GM12801 (cell line): ENCODE results near the gene MACROD2.

Experiments
- TF ChIP-seq, protein P1 (sequence below): IDR thresholded peaks from one replicate; pipeline ENCODE4 v1.5.1; 2011; ENCODE audit warnings: control low read depth; ENCODE audit not compliant: insufficient read length; ENCODE audit errors: extremely low read depth

The MACROD2 gene

DNA sequence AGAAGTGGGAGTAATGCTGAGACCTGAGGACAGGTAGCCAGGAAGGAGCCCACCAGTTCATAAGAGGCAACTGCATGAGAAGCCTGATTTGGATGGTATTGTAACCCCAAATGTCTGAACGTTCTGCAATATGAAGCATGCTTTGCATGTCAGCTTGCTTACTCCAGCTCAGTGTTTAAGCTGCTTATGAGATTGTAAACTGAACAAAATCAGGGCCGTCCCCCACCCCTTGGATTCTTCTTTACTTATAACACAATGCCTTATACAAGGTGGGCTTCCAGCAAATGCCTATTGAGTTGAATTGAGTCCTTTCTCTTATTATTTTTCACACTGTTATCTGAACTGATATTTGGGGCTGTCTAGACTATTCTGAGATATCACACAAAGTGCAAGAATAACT, 1816.6 kb downstream of the MACROD2 start:
- TF ChIP-seq, protein P1, sequence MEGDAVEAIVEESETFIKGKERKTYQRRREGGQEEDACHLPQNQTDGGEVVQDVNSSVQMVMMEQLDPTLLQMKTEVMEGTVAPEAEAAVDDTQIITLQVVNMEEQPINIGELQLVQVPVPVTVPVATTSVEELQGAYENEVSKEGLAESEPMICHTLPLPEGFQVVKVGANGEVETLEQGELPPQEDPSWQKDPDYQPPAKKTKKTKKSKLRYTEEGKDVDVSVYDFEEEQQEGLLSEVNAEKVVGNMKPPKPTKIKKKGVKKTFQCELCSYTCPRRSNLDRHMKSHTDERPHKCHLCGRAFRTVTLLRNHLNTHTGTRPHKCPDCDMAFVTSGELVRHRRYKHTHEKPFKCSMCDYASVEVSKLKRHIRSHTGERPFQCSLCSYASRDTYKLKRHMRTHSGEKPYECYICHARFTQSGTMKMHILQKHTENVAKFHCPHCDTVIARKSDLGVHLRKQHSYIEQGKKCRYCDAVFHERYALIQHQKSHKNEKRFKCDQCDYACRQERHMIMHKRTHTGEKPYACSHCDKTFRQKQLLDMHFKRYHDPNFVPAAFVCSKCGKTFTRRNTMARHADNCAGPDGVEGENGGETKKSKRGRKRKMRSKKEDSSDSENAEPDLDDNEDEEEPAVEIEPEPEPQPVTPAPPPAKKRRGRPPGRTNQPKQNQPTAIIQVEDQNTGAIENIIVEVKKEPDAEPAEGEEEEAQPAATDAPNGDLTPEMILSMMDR, result no peak

DNA sequence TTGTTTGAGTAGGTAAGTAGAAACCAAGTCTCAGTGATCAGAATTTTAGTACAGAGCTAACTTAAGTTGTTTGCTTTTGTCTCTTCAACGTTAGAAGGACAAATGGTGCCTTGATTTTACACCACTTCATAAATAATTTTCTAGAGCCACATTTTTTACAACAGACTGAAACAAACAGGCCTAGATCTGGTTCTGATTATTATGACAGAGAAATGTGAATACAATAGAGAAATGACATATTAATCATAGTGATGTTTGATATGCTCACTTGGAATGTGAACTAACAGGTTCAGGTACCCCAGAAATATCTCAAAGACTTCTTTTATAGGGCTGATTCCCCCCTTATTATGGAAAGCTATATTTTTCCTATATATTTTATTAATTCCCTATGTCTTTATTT, 1817.4 kb downstream of the MACROD2 start:
- TF ChIP-seq, protein P1, result no peak

DNA sequence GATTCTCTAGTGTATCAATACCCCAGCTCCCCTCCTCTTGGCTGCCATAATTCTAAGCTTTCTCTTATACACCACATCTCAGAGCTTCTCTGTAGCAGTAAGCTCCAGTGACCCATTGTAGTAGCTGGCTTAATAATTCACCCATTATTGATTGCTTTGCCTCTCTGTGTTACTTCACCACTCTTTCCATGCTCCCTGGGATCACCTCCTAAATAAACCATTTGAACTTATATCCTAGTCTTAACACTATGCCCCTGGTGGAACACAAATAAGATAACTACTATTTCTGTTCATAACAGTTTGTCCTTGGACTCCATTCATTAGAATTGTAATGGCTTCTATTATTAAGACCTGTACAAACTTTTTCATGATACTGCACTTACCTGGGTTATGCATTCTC, 1819.0 kb downstream of the MACROD2 start:
- TF ChIP-seq, protein P1, result no peak

DNA sequence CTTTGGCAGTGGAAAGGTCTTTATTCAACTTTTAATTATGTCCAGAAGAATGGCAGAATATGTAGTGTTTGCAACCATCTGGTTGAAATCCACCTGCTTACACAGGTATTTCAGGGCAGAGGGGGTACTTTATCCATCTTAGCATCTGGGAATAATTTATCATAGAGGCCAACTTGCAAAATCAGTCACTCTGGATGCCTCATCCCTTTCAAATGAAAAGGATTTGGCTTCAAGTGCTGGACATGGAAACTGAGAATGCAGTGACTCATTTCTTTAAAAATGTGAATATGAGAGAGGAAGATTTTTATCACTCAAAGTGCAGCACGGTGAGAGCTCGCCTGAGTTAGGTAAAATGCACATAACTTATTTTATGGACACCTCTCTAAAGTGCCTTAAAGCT, 1819.6 kb downstream of the MACROD2 start:
- TF ChIP-seq, protein P1, result no peak

DNA sequence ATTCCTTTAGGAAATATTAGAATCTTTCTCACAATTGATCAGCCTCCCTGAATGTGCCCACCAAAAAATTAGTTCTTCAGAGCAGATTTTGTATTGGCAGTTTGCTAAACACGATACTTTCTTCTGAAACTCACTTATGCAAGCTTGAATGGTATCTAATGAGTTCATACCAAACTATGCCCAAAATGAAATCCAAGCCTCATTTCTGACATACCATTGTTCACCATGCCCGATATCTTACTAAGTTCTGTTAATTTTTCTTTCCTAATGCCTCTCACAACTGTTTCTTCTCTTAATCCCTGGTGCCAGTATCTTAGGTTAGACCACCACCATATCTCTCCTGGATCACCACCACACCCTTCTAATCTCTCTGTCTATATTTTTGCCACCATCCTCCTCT, 1822.0 kb downstream of the MACROD2 start:
- TF ChIP-seq, protein P1, result no peak

DNA sequence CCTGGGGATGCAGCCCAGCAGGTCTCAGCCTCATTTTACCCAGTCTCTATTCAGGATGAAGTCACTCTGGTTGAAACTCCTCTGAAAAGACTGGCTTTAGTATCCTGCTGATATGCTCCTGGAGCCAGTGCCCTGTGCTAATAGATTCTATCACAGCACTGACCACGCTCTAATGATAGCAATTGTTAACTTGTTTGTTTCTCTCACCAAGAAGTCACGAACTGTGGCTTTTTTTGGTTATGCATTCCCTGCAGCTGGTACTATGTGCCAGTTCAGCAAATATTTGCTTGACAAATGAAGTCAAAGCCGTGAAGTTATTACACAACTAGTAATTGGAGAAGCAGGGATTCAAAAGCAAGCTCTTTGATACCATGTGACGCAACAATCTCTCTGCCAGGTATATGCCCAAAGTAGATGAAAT, 1823.3 kb downstream of the MACROD2 start:
- TF ChIP-seq, protein P1, result no peak

DNA sequence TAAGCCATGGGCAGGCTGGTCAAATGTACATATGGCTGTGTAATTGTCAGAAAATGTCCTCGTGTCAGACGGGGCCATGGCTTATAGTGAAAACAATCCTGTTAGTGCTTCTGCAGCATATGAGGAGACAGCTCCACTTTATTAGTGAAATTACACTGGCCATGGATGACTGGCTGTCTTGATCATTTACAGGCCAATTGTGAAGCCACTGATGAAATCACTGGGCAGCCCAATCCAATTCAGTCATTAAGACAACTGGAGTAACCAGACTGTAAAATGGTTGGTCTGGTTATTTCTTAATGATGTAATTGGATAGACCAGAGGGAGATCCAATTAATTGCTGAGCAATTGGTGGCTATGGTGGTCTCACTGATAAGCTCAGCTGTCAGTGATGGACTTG, 1828.4 kb downstream of the MACROD2 start:
- TF ChIP-seq, protein P1, result no peak

DNA sequence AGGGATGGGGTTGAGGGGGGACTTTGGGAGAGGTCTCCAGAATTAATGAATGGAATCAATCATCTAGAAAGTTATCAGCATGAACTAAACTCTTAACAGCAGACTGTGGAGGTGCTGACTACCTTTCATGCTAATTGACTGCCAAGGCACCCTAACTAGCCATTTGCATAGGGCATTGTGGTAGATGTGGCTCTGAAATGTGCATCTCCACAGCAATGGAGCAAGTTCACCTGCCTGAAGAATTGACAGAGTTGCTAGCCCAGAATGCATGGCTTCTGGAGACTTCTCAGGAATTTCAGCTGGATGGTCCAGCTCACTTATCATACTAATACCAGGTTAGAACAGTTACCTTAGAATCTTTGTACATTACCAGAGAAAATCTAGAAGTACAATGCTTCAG, 1832.3 kb downstream of the MACROD2 start:
- TF ChIP-seq, protein P1, result no peak
